ENCODE results near the gene TMEM141.

Gene TMEM141

DNA sequence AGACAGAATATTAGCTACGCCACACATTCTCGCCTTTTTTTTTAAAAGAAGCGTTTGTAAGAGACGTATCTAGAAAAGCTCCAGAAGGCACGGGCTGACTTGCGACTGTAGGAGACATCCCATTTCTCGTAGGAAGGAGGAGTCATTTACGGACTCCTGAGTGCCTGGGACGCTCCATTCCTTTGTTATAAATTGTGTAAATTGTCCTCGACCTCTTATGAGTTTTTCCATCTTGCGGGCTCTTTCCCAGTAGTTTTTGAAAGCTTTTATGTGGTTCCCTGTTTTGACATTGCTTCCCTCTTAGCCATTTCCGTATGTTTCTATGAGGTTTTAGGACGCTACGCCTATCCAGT, 17.6 kb downstream of the TMEM141 start:
- TF ChIP-seq GATA2 (IDR thresholded peaks at IDR 0.05; ENCODE audit: low read depth, low read length) = no peak

DNA sequence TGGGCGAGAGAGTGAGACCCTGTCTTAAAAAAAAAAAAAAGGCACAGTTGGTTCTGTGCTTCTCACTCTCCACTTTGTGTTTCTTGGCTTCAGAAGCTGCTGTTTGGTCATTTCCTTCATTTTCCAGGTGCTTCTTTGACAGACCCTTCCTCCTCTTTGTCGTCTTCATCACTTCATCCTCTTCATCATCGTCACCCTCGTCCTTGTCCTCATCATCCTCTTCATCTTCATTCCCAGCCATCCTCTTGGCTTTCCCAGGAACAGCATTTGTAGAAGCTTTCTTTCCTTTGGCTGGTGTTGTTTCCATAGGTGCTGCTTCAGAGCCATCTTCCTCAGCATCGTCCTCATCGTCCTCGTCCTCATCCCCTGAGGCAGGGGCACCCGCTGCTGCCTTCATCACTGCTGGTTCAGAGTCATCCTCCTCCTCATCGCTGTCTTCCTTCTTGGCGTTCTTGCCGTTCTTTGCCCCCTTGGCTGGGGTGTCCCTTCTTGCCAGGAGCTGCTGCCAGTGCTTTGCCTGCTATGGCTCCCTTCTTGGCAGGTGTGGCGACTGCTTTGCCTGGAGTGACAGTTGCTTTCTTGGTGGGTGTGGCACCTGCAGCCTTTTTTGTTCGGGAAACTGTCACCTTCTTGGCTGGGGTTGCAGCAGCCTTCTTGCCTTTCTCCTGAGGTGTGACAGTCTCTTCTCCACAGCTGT, 23.7 kb downstream of the TMEM141 start:
- no peak for TF ChIP-seq GATA2 (IDR thresholded peaks at IDR 0.05; ENCODE audit: low read depth, low read length)
- no peak for TF ChIP-seq GATA3 (IDR thresholded peaks at IDR 0.05; ENCODE audit: low read depth, low read length)

DNA sequence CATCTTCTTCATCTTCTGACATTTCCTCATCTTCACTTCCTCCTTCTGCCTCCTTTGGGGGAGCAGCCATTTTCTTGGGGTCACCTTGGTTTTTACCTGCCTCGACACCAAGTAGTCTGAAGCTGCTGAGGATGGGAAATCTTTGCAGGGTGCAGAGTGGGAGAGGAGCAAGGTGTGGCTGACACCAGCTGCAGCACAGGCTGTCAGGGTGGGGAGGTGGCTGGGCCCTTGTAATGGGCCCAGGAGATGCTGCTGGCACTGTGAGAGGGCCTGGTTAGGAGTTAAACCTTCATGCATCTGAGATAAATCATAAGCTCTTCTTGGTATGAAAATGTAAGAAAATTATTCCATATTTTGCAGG, 24.3 kb downstream of the TMEM141 start:
- no peak for TF ChIP-seq GATA2 (IDR thresholded peaks at IDR 0.05; ENCODE audit: low read depth, low read length)
- no peak for TF ChIP-seq GATA3 (IDR thresholded peaks at IDR 0.05; ENCODE audit: low read depth, low read length)

DNA sequence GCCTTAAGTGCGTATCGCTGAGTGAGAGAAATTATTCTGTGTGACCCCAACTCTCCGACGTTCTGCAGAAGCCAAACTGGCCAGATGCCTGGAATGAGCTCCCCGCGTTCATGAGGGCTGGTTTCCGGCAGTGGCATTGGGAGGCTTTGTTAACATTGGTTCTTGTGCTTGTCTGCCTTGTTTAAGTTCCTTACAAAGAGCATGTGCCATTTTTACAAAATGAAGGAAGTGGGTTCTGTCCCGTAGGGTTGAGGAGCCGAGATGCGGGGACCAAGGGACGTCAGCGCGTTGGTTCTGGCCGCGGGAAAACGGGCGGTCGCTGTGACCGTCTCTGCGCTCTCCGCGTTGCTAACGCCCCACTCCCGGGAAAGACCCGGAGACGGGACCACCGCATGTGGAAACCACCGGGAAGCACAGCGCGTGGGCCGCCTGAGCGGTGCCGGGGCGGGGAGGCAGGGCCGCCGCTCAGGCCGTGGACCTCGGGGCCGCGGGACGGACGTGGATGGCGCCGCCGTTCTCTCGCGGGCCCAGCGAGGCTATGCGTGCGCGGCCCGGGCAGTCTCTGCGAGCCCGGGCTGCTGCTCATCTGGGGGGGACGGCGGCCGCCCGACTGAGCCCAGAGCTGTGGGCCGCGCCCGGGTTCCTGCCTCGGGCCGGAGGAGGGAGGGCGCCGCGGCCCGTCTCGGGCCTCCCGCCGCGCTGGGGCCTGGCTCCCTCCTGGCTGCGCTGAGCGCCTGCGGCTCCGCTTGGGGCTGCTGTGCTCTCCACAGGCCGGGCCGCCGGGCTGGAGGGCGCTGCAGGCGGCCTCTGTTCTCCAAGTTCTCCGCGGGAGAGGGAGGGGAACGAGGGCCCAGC, 30.1 kb downstream of the TMEM141 start:
- no peak for TF ChIP-seq GATA2 (IDR thresholded peaks at IDR 0.05; ENCODE audit: low read depth, low read length)
- no peak for TF ChIP-seq GATA3 (IDR thresholded peaks at IDR 0.05; ENCODE audit: low read depth, low read length)

DNA sequence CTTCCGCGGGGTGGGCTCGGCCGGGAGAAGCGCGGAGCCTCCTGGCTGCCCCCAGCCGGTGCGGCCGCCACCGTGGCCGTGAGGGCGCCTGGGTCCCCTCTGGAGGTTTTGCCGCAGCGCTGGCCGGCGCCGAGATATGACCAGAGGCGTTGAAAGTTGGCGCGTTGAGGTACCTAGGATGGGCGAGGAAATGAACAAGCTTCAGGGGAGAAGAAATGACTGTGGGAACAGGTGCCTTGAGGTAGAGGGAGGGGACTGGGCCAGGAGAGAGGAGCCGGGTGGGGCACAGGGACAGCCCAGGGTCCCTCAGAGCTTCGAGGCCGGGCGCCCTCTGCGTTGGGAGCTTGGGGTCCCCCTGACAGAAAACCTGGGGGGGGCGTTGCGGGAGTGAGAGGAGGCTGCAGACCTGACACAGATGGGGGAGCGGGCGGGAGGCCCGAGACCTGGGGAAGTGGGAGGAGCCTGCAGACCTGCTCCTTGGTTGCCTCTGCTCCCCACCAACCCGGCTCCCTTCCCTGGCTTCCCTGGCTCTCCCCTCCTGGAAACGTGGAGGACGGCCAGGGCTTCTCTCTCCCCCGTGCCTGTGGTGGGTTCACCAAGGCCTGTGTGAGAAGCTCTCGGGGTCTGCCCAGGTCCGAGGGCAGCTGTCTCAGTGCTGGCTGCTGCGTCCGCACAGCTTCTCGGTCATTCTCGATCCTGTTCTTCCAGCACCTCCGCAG, 30.8 kb downstream of the TMEM141 start:
- no peak for TF ChIP-seq GATA2 (IDR thresholded peaks at IDR 0.05; ENCODE audit: low read depth, low read length)
- TF ChIP-seq GATA3 (IDR thresholded peaks at IDR 0.05; ENCODE audit: low read depth, low read length) = no peak

DNA sequence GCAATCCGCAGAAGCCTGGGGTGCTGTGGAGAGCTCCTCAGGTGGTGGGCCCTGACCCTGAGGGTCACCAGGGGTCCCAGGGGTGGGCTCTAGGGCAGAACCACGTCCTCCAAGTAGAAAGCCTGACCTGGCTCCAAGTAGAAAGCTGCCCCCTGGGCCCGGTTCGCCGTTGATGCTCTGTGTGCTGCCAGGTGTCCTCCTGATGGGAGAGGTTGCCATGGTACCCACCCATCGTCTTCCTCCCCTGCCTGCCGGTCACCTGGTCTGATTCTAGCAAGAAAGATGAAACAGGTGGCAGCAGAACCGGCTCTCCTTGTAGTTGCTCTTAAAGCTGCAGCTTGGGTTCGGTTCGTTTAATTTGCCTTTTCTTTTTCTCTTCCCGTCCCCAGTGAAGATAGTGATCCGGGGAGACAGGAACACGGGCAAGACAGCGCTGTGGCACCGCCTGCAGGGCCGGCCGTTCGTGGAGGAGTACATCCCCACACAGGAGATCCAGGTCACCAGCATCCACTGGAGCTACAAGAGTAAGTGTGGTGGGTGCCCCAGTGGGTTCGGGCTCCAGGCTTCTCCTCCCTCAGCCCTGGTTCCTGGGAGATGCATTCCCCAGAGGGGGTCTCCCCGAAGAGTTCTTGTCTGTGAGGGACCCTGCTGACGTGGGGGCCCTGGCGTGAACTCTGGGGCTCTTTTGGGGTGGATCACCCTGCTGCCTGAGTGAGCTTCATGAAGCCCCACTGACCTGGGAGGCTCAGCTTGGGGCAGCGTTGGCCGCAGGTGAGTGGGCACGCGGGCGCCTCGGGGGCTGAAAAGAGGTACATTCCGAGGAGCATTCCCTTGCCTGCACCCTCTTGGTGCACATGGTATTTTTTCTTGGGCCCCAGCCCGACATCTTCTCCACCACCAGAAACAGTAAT, 32.2 kb downstream of the TMEM141 start:
- no peak for TF ChIP-seq GATA3 (IDR thresholded peaks at IDR 0.05; ENCODE audit: low read depth, low read length)
- no peak for TF ChIP-seq GATA2 (IDR thresholded peaks at IDR 0.05; ENCODE audit: low read depth, low read length)

DNA sequence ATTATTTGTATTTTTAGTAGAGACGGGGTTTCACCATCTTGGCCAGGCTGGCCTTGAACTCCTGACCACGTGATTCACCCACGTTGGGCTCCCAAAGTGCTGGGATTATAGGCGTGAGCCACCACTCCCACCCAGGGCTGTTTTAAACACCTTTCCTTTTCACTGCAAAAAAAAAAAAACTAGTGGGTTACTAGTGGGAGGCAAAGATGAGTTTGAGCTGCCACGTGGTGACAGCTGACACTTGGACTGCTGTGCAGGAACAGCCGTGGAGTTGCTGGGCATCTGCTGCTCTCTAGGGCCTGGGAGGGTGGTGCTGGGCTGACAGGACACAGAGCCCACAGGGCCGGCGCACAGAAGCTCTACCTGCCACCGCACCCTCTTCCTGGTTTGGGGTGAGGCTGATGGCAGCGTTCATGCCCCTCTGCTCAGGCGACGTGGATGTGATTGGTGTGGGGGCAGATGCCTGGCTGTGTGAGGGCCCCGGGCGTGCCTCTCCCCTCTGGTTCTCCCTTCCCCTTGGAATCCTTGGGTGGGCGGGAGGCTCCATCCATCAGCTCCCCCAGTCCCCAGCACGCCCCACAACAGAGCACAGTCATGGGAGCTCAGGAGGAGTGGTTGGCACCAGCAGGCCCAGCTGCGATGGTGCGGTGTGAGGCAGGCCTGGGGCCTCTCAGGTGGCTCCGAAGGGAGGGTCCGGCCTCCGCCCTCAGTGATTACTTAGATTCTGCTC, 33.5 kb downstream of the TMEM141 start:
- TF ChIP-seq GATA3 (IDR thresholded peaks at IDR 0.05; ENCODE audit: low read depth, low read length) = no peak
- TF ChIP-seq GATA2 (IDR thresholded peaks at IDR 0.05; ENCODE audit: low read depth, low read length) = no peak

DNA sequence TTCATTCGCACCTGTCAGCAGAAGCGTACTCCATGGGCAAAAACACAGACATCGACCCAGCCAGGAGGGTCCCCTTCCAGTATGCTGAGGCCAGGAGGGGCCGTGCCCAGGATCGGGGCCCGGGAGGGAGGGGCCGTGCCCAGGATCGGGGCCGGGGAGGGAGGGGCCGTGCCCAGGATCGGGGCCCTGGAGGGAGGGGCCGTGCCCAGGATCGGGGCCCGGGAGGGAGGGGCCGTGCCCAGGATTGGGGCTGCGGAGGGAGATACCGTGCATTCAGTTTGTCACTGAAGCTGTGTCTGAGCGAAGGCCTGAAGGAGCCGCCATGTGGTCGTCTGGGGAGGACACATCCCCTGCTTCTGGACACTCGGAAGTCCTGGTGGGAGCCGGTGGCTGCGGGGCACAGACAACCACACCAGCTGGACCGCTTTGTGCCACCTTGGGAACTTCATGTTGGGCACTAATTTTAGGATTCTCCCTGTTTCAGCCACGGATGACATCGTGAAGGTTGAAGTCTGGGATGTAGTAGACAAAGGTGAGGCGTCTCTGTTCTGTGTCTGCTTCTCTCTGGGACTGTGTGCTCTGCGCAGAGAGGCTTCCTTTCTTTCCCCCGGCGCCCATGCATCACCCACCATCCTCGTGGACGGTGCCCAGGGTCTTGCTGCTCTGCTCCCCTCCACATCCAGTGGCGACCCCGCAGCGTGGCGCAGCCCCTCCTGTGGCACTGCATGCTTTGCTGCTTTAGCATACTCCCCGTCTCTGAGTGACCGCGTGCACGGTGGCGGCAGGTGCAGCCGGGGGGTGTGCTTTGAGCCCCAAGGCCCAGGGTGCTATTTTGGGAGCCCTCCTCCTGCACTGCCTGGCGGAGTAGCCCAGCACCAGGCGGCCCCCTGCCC, 34.4 kb downstream of the TMEM141 start:
- TF ChIP-seq GATA3 (IDR thresholded peaks at IDR 0.05; ENCODE audit: low read depth, low read length) (no peak), GATA2 (IDR thresholded peaks at IDR 0.05; ENCODE audit: low read depth, low read length) (no peak)

DNA sequence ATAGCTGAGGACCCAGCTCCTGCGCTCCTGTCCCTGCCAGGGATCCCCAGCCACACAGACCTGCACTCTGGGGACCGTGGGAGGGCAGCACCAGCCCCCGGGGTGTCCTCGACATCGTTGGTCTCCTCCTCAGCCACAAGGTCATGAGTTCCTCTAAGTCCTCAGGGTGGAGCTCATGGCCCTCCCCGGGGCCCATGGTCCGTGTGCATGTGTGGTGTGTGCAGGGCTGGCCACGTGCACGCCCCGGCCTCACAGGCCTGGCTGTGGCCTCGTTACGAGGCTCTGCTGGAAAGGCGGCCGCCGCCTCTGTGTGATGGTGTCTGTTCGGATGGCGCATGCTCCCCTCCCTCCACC, 35.0 kb downstream of the TMEM141 start:
- no peak for TF ChIP-seq GATA2 (IDR thresholded peaks at IDR 0.05; ENCODE audit: low read depth, low read length)

DNA sequence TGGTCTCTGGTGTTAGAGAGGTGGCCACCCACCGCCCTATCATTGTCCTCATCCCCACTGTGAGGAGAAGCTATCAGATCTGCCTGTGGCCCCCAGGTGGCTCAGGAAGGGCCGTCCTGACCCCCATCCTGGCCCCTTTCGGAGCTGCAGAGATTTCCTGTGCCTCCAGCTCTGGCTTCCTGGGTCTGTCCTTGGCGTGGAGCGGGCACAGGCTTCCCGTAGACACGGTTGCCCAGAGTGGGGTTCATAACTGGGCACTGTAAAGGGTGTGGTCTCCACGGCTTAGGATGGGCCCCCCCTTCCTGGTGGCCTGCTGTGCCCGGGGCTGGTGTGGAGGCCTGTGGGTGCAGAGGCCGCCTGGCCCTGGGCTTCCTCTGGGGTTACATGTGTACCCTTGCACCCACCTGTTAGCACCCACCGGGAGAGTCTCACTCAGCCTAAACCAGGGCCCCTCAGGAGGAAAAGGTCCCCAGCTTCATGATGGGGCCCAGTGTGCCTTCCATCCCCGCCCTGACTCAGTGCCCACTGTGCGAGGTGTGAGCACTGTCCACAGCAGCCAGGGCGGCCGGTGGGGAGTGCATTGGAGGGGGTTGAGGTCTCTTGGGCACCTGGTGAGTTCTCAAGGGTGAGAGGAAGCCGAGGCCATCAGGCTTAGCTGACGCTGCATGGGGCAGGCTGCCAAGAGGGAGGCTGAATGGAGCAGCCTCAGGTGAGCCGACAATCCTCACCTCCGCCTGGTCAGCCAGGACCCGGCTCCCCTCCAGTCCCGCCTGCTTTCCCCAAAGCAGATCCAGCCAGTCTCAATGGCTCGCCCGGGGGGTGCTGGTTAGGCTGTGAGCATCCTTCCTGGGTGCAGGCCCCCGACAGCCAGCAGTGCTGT, 35.8 kb downstream of the TMEM141 start:
- TF ChIP-seq GATA2 (IDR thresholded peaks at IDR 0.05; ENCODE audit: low read depth, low read length) (no peak), GATA3 (IDR thresholded peaks at IDR 0.05; ENCODE audit: low read depth, low read length) (no peak)

DNA sequence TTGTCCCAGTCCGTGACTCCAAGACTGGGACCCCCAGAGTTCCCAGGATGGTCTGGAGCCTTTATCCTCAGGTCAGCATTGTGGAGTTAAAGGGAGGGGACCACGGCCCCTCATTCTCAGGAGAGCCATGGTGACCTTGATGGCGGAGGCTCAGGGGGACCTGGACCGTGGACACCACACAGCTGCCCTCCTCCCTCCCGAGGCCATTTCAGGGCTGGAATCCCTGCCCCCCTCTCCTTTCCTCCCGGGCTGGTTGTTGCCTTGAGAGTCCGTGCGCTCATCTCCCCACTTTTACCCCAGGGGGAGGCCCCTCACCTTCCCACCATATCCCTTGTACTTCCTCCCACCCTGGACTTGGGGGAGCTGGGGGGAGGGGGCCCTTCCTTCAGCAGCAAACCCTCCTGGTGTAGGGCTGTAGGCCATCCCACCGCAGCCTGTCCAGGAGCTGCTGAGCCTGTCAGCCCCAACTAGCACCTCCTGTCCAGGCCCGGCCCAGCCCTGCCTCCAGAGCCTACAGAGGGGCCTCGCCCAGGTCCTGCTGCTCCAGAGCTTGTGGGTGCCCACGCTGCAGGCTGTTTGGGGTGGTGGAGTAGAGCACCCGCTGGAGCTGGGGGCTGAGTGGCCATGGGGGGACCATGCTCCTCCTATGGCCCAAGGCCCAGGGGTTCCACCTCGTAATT, 36.8 kb downstream of the TMEM141 start:
- TF ChIP-seq GATA3 (IDR thresholded peaks at IDR 0.05; ENCODE audit: low read depth, low read length) = no peak
- no peak for TF ChIP-seq GATA2 (IDR thresholded peaks at IDR 0.05; ENCODE audit: low read depth, low read length)
